Measurements from ENCODE around the gene ITGB5.

The ITGB5 gene

GRCh38 chr3:124895756-124896155 lies 8.6 kb upstream of the ITGB5 start:
- DNase-seq = no peak

GRCh38 chr3:124893526-124893925 lies 6.4 kb upstream of the ITGB5 start:
- DNase-seq = no peak

- DNase-seq = no peak
Observed at GRCh38 chr3:124890573-124891190, 3.5 kb upstream of the ITGB5 start.

GRCh38 chr3:124888482-124889441 lies 1.6 kb upstream of the ITGB5 start:
- DNase-seq = no peak

- DNase-seq = no peak
Observed at GRCh38 chr3:124887932-124888298, 750 bp upstream of the ITGB5 start.

- DNase-seq = peak; percentile 47
Observed at GRCh38 chr3:124886168-124887056, 753 bp downstream of the ITGB5 start.

- no peak for DNase-seq
Observed at GRCh38 chr3:124885466-124886167, 1.5 kb downstream of the ITGB5 start.

- no peak for DNase-seq
Observed at GRCh38 chr3:124884474-124885101, 2.6 kb downstream of the ITGB5 start.

GRCh38 chr3:124883766-124884473 lies 3.2 kb downstream of the ITGB5 start:
- no peak for DNase-seq

- no peak for DNase-seq
Observed at GRCh38 chr3:124882816-124883747, 4.1 kb downstream of the ITGB5 start.

GRCh38 chr3:124881976-124882697 lies 5.0 kb downstream of the ITGB5 start:
- no peak for DNase-seq

GRCh38 chr3:124879337-124879680 lies 7.9 kb downstream of the ITGB5 start:
- no peak for DNase-seq

- peak; percentile 100 for DNase-seq
Observed at GRCh38 chr3:124878561-124879336, 8.4 kb downstream of the ITGB5 start.

GRCh38 chr3:124877674-124878073 lies 9.5 kb downstream of the ITGB5 start:
- peak; percentile 32 for DNase-seq

GRCh38 chr3:124876401-124876878 lies 10.7 kb downstream of the ITGB5 start:
- no peak for DNase-seq

GRCh38 chr3:124873226-124873625 lies 13.9 kb downstream of the ITGB5 start:
- DNase-seq = no peak

GRCh38 chr3:124867511-124867910 lies 19.7 kb downstream of the ITGB5 start:
- no peak for DNase-seq

GRCh38 chr3:124862006-124862405 lies 25.2 kb downstream of the ITGB5 start:
- DNase-seq = no peak

- DNase-seq = peak; percentile 13
Observed at GRCh38 chr3:124861041-124861440, 26.1 kb downstream of the ITGB5 start.

All from HCEC 1CT (cell line).